Mammary epithelial cell (primary cell): ENCODE measurements around the gene CCDC178.

Experiments used
- CTCF ChIP-seq, 2 donors: IDR thresholded peaks in 1 of 2; conservative IDR thresholded peaks in 1 of 2; 2 replicates each; pipeline ENCODE4 v1.5.1; 2011 to 2012; ENCODE audit warnings: inconsistent platforms in 2 of 2, low read length in 2 of 2, mild to moderate bottlenecking in 2 of 2, control low read depth in 1 of 2, low read depth in 1 of 2; ENCODE audit not compliant: insufficient read depth in 1 of 2; ENCODE audit errors: extremely low read depth in 1 of 2
- EZH2 ChIP-seq: IDR thresholded peaks from 2 replicates; pipeline ENCODE4 v1.6.1; 2012; ENCODE audit warnings: low read length, inconsistent platforms, borderline replicate concordance

- no peak for TF ChIP-seq CTCF (conservative IDR thresholded peaks at IDR 0.05 in 1 of 2, IDR thresholded peaks at IDR 0.05 in 1 of 2; ENCODE audit: extremely low read depth in 1 of 2, insufficient read depth in 1 of 2, low read depth in 1 of 2, low read length in 2 of 2)
- TF ChIP-seq EZH2 = no peak
Observed at GRCh38 chr18:33051407-33051806, 389.1 kb downstream of the CCDC178 start.
